Measurements from ENCODE around the gene ZNF280C. TPM values are rescaled to one million over a fixed set of nuclear protein-coding genes. Genes with fewer than 3 reads are reported as not detected.
"Not testable (repeated sequence)": the region's sequence is repeated elsewhere in the genome, so short reads cannot be mapped to it uniquely, and the experiment has no call there.

ZNF280C gene
- total RNA-seq, 2 experiments from 2014 or later: 6.7 to 7.8 TPM

GRCh38 chrX:130282151-130282550 is 13.5 kb upstream of the ZNF280C start:
- CTCF ChIA-PET: no interaction called here
- no peak for ATAC-seq
- Mint-ChIP-seq H3K27me3 (no peaks in the 10 kb centered on the region), H3K9me3 (ENCODE audit: low read depth) (no peaks in the 10 kb centered on the region), H3K4me1 (no peaks in the 10 kb centered on the region), H3K27ac (no peak overlapping the region), H3K4me3 (no peak overlapping the region), H3K36me3 (no peaks in the 10 kb centered on the region)
- no peak for DNase-seq

- no peaks in the 10 kb centered on the region for H3K36me3 Mint-ChIP-seq
Measured at GRCh38 chrX:130280901-130281300, 12.2 kb upstream of the ZNF280C start.

GRCh38 chrX:130272253-130272652 is 3.6 kb upstream of the ZNF280C start:
- H3K36me3 Mint-ChIP-seq; H3K4me3 Mint-ChIP-seq; H3K9me3 Mint-ChIP-seq (ENCODE audit: low read depth): not testable (repeated sequence)

More at GRCh38 chrX:130280901-130281300, 12.2 kb upstream of the ZNF280C start:
- ATAC-seq (no peak), DNase-seq (no peak)
- no peaks in the 10 kb centered on the region for H3K9me3 Mint-ChIP-seq (ENCODE audit: low read depth)
- H3K4me1 Mint-ChIP-seq: peaks cover 5% of the 10 kb centered on the region
- no peak overlapping the region for H3K27ac Mint-ChIP-seq
- CTCF ChIA-PET: no interaction called here
- no peak overlapping the region for H3K4me3 Mint-ChIP-seq
- no peaks in the 10 kb centered on the region for H3K27me3 Mint-ChIP-seq

GRCh38 chrX:130269391-130269790 is 692 bp upstream of the ZNF280C start:
- H3K27me3 Mint-ChIP-seq; H3K36me3 Mint-ChIP-seq; DNase-seq; H3K9me3 Mint-ChIP-seq (ENCODE audit: low read depth); H3K27ac Mint-ChIP-seq; ATAC-seq; CTCF ChIA-PET; H3K4me3 Mint-ChIP-seq: not testable (repeated sequence)
- H3K4me1 Mint-ChIP-seq: peaks cover 19% of the 10 kb centered on the region

More at GRCh38 chrX:130272253-130272652, 3.6 kb upstream of the ZNF280C start:
- CTCF ChIA-PET, DNase-seq, H3K27ac Mint-ChIP-seq, H3K27me3 Mint-ChIP-seq, ATAC-seq: not testable (repeated sequence)
- H3K4me1 Mint-ChIP-seq: peaks cover 10% of the 10 kb centered on the region

GRCh38 chrX:130267956-130268448 is 697 bp downstream of the ZNF280C start:
- H3K27me3 Mint-ChIP-seq: no peaks in the 10 kb centered on the region
- H3K4me3 Mint-ChIP-seq: peak overlapping the region; percentile 87
- CTCF ChIA-PET: no interaction called here
- no peak for ATAC-seq
- no peaks in the 10 kb centered on the region for H3K9me3 Mint-ChIP-seq (ENCODE audit: low read depth)
- H3K4me1 Mint-ChIP-seq: peaks cover 25% of the 10 kb centered on the region
- peak overlapping the region; percentile 83 for H3K27ac Mint-ChIP-seq
- H3K36me3 Mint-ChIP-seq: peaks cover 4% of the 10 kb centered on the region
- DNase-seq: no peak

- CTCF ChIA-PET: interaction anchor here (0.8 kb wide), 1 partner anchor 200 kb away, joined by 3 read pairs; no protein-coding TSS in a partner anchor
- Mint-ChIP-seq H3K4me1 (peaks cover 25% of the 10 kb centered on the region), H3K9me3 (ENCODE audit: low read depth) (no peaks in the 10 kb centered on the region), H3K36me3 (peaks cover 8% of the 10 kb centered on the region), H3K27me3 (no peaks in the 10 kb centered on the region), H3K4me3 (no peak overlapping the region), H3K27ac (no peak overlapping the region)
- DNase-seq: no peak
- ATAC-seq: no peak
Measured at GRCh38 chrX:130264573-130264972, 4.1 kb downstream of the ZNF280C start.

GRCh38 chrX:130263016-130263415 is 5.7 kb downstream of the ZNF280C start:
- ATAC-seq (no peak), DNase-seq (no peak)
- Mint-ChIP-seq H3K27me3 (no peaks in the 10 kb centered on the region), H3K4me3 (no peak overlapping the region), H3K9me3 (ENCODE audit: low read depth) (no peaks in the 10 kb centered on the region), H3K27ac (no peak overlapping the region), H3K4me1 (peaks cover 22% of the 10 kb centered on the region), H3K36me3 (peaks cover 11% of the 10 kb centered on the region)
- CTCF ChIA-PET: no interaction called here

- peaks cover 19% of the 10 kb centered on the region for H3K4me1 Mint-ChIP-seq
- no peaks in the 10 kb centered on the region for H3K9me3 Mint-ChIP-seq (ENCODE audit: low read depth)
- DNase-seq (no peak), ATAC-seq (no peak)
- H3K36me3 Mint-ChIP-seq: peaks cover 10% of the 10 kb centered on the region
- no peak overlapping the region for H3K4me3 Mint-ChIP-seq
- no peak overlapping the region for H3K27ac Mint-ChIP-seq
- CTCF ChIA-PET: no interaction called here
- no peaks in the 10 kb centered on the region for H3K27me3 Mint-ChIP-seq
Measured at GRCh38 chrX:130262231-130262630, 6.5 kb downstream of the ZNF280C start.

GRCh38 chrX:130261296-130261893 is 7.3 kb downstream of the ZNF280C start:
- no peaks in the 10 kb centered on the region for H3K9me3 Mint-ChIP-seq (ENCODE audit: low read depth)
- no peak for DNase-seq
- peaks cover 10% of the 10 kb centered on the region for H3K36me3 Mint-ChIP-seq
- H3K27me3 Mint-ChIP-seq: no peaks in the 10 kb centered on the region
- ATAC-seq: no peak
- no peak overlapping the region for H3K27ac Mint-ChIP-seq
- no peak overlapping the region for H3K4me3 Mint-ChIP-seq
- H3K4me1 Mint-ChIP-seq: peaks cover 18% of the 10 kb centered on the region
- CTCF ChIA-PET: no interaction called here

- no peak for ATAC-seq
- H3K27ac Mint-ChIP-seq: no peak overlapping the region
- CTCF ChIA-PET: no interaction called here
Measured at GRCh38 chrX:130260316-130260715, 8.4 kb downstream of the ZNF280C start.

GRCh38 chrX:130253916-130254315 is 14.8 kb downstream of the ZNF280C start:
- H3K4me1 Mint-ChIP-seq: peaks cover 20% of the 10 kb centered on the region

More at GRCh38 chrX:130260316-130260715, 8.4 kb downstream of the ZNF280C start:
- Mint-ChIP-seq H3K4me3 (no peak overlapping the region), H3K27me3 (no peaks in the 10 kb centered on the region), H3K4me1 (peaks cover 11% of the 10 kb centered on the region), H3K36me3 (peaks cover 16% of the 10 kb centered on the region), H3K9me3 (ENCODE audit: low read depth) (no peaks in the 10 kb centered on the region)
- DNase-seq: no peak

GRCh38 chrX:130251671-130252070 is 17.0 kb downstream of the ZNF280C start:
- Mint-ChIP-seq H3K36me3 (peaks cover 30% of the 10 kb centered on the region), H3K9me3 (ENCODE audit: low read depth) (no peaks in the 10 kb centered on the region), H3K27ac (no peak overlapping the region), H3K27me3 (no peaks in the 10 kb centered on the region), H3K4me3 (no peak overlapping the region), H3K4me1 (peaks cover 20% of the 10 kb centered on the region)
- ATAC-seq (no peak), DNase-seq (no peak)
- CTCF ChIA-PET: no interaction called here

More at GRCh38 chrX:130253916-130254315, 14.8 kb downstream of the ZNF280C start:
- Mint-ChIP-seq H3K27me3 (no peaks in the 10 kb centered on the region), H3K36me3 (peaks cover 32% of the 10 kb centered on the region), H3K27ac (no peak overlapping the region), H3K9me3 (ENCODE audit: low read depth) (no peaks in the 10 kb centered on the region), H3K4me3 (no peak overlapping the region)
- ATAC-seq (no peak), DNase-seq (no peak)
- CTCF ChIA-PET: no interaction called here

GRCh38 chrX:130247996-130248395 is 20.7 kb downstream of the ZNF280C start:
- DNase-seq (no peak), ATAC-seq (no peak)
- Mint-ChIP-seq H3K4me3 (no peak overlapping the region), H3K36me3 (peaks cover 14% of the 10 kb centered on the region), H3K4me1 (peaks cover 6% of the 10 kb centered on the region), H3K9me3 (ENCODE audit: low read depth) (no peaks in the 10 kb centered on the region), H3K27ac (no peak overlapping the region), H3K27me3 (no peaks in the 10 kb centered on the region)
- CTCF ChIA-PET: no interaction called here

GRCh38 chrX:130246084-130246483 is 22.6 kb downstream of the ZNF280C start:
- no peaks in the 10 kb centered on the region for H3K27me3 Mint-ChIP-seq
- DNase-seq: no peak
- no peak overlapping the region for H3K4me3 Mint-ChIP-seq
- H3K36me3 Mint-ChIP-seq: peaks cover 10% of the 10 kb centered on the region
- CTCF ChIA-PET: no interaction called here
- no peak for ATAC-seq
- no peaks in the 10 kb centered on the region for H3K9me3 Mint-ChIP-seq (ENCODE audit: low read depth)
- no peak overlapping the region for H3K27ac Mint-ChIP-seq
- peaks cover 6% of the 10 kb centered on the region for H3K4me1 Mint-ChIP-seq
